ENCODE measurements around the gene RPS24. TPM values are rescaled to one million over a fixed set of nuclear protein-coding genes. Genes with fewer than 3 reads are reported as not detected.

RPS24 gene
- total and polyA plus RNA-seq, 9 of the 15 experiments (the other 6 are each of a cell fraction or from before 2014, with no cell fraction given): 1,947 to 7,307 (median 5,944) TPM

DNA sequence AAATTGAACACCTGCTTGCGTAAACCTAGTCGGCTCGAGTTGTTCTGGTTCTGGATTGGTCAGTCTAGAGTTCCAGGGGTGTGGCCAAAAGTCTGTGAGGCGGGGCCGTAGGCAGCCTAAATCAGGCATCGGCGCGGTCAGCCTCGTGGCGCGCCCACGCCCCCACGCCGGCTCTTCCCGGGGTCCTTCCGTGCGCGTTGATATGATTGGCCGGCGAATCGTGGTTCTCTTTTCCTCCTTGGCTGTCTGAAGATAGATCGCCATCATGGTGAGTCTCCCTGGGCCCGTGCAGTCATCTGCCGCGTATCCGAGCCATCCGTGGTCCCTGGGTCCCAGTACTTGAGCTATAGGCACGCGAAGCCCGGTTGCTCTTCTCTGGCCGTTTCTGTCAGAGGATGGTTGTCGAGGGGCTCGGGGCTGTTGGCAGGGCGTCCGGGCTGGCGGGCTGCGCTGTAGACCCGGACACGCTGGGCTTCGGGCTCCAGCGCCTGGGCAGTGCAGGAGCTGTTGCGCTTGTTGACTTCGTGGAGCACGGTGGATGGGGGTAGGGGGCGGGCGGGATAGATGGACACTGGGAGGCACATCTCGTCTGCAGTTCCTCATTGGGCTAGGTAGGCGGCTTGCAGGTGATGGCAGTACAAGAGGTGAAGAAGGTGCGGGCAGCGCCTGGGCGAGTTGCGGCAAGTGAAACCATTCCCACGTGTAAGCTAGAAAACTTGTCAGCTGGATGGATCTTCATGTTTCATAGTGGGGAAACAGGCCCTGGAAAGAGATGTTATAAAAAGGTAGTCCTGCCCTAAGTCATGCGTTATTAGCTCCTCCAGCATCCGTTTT is at the start of gene RPS24 (continued):
- TF ChIP-seq ZNF668 (CRISPR knock-in tag; IDR thresholded peaks at IDR 0.05) (no peak), ZNF444 (CRISPR knock-in tag; IDR thresholded peaks at IDR 0.05) (no peak), SMARCB1 (IDR thresholded peaks at IDR 0.05; ENCODE audit: insufficient read length, low read depth) (no peak), CBX5 (IDR thresholded peaks at IDR 0.05; ENCODE audit: borderline replicate concordance, low read depth) (no peak), IFI16 (CRISPR knock-in tag; IDR thresholded peaks at IDR 0.05) (no peak), NR4A1 (CRISPR knock-in tag; IDR thresholded peaks at IDR 0.05) (no peak), NR4A1 (tag; IDR thresholded peaks at IDR 0.05) (no peak), GATAD2A (IDR thresholded peaks at IDR 0.05) (peak; percentile 75; the same call in 1 of the 2 replicates), SREBF1 (IDR thresholded peaks at IDR 0.05; ENCODE audit: borderline replicate concordance, low read depth, low read length) (no peak), CHD4 (IDR thresholded peaks at IDR 0.05; ENCODE audit: insufficient read depth, insufficient replicate concordance, low read depth, low read length, poor library complexity, severe bottlenecking) (no peak), SRSF1 (IDR thresholded peaks at IDR 0.05; ENCODE audit: low read depth, low read length) (no peak), ZBTB8A (IDR thresholded peaks at IDR 0.05; ENCODE audit: partially characterized antibody) (no peak), CREB1 (IDR thresholded peaks at IDR 0.05) (peak; percentile 66), CREB1 (CRISPR knock-in tag; IDR thresholded peaks at IDR 0.05) (peak; percentile 65; the same call in 1 of the 2 replicates), SIN3B (IDR thresholded peaks at IDR 0.05; ENCODE audit: low read depth) (peak; percentile 64)
- TF ChIP-seq, protein P1, sequence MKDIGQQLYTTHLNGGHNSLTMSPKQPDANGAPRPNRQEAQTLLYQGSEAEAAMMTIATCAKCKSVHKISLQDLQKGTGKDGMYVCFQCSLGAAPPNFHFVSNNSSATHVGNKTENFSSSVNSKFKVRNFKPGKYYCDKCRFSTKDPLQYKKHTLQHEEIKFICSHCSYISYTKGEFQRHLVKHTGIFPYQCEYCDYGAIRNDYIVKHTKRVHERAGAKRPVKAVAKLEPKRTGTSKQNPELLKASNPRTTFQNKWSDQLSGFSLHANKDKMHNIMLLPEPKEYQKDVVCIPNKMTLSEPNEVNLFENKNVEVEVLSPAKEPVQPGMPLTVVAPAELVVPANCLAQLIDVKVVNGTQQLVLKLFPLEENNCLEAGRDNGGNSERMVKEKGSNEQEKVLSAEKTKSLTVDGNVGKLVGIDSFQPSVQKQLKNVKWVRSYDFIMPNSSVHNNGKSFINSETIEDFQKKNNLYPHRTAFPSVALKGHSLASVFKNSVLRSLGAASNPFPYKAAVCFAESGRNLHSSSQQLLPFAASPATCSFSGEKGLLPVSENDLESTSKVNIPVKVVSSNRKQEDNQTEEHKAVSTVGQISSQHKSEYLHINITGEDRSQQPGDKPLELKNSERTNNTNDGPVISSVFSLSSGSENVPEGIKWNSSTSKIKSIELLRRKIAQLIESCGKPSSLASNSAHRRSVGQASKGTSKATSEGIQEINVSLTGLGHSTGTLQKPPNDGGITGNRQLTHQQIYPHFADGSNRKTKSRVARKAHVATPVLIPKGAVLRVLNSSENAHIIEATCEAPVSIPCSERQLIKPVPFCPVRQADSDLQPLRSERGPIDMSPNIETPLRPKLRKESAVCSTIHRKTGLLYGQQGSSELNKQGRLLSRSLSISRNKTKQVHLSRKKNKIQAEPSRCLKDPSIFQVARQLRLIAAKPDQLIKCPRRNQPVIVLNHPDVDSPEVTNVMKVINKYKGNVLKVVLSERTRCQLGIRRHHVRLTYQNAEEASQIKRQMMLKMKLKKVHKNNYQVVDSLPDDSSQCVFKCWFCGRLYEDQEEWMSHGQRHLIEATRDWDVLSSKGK (CRISPR knock-in tag; IDR thresholded peaks at IDR 0.05): no peak
- TF ChIP-seq, protein P2, sequence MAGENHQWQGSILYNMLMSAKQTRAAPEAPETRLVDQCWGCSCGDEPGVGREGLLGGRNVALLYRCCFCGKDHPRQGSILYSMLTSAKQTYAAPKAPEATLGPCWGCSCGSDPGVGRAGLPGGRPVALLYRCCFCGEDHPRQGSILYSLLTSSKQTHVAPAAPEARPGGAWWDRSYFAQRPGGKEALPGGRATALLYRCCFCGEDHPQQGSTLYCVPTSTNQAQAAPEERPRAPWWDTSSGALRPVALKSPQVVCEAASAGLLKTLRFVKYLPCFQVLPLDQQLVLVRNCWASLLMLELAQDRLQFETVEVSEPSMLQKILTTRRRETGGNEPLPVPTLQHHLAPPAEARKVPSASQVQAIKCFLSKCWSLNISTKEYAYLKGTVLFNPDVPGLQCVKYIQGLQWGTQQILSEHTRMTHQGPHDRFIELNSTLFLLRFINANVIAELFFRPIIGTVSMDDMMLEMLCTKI (IDR thresholded peaks at IDR 0.05; ENCODE audit: partially characterized antibody): no peak
- TF ChIP-seq, protein P3, sequence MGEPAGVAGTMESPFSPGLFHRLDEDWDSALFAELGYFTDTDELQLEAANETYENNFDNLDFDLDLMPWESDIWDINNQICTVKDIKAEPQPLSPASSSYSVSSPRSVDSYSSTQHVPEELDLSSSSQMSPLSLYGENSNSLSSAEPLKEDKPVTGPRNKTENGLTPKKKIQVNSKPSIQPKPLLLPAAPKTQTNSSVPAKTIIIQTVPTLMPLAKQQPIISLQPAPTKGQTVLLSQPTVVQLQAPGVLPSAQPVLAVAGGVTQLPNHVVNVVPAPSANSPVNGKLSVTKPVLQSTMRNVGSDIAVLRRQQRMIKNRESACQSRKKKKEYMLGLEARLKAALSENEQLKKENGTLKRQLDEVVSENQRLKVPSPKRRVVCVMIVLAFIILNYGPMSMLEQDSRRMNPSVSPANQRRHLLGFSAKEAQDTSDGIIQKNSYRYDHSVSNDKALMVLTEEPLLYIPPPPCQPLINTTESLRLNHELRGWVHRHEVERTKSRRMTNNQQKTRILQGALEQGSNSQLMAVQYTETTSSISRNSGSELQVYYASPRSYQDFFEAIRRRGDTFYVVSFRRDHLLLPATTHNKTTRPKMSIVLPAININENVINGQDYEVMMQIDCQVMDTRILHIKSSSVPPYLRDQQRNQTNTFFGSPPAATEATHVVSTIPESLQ (CRISPR knock-in tag; IDR thresholded peaks at IDR 0.05): no peak
- TF ChIP-seq, protein P4, sequence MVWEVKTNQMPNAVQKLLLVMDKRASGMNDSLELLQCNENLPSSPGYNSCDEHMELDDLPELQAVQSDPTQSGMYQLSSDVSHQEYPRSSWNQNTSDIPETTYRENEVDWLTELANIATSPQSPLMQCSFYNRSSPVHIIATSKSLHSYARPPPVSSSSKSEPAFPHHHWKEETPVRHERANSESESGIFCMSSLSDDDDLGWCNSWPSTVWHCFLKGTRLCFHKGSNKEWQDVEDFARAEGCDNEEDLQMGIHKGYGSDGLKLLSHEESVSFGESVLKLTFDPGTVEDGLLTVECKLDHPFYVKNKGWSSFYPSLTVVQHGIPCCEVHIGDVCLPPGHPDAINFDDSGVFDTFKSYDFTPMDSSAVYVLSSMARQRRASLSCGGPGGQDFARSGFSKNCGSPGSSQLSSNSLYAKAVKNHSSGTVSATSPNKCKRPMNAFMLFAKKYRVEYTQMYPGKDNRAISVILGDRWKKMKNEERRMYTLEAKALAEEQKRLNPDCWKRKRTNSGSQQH (CRISPR knock-in tag; IDR thresholded peaks at IDR 0.05): peak; percentile 89; the same call in 1 of the 2 replicates

All from K562 (cell line).